GM19372 (cell line): ENCODE data around the gene IL4.

ENCODE experiments used
- ATAC-seq: cut with Tn5 transposase; IDR thresholded peaks from one replicate; pipeline ENCODE4 v1.9.1; 2021; ENCODE audit warnings: mild to moderate bottlenecking, low read depth, moderate library complexity; ENCODE audit not compliant: unreplicated experiment

The IL4 gene

GRCh38 chr5:132657676-132658380, 16.0 kb upstream of the IL4 start, which contains the start of gene IL13:
Gene IL13 (plus strand): TSS chr5:132658173. CDS start chr5:132658187, 14 bp downstream.
- no peak for ATAC-seq

GRCh38 chr5:132658381-132659302, 15.1 kb upstream of the IL4 start:
- ATAC-seq: no peak

GRCh38 chr5:132659598-132660493, 13.9 kb upstream of the IL4 start:
- no peak for ATAC-seq

- no peak for ATAC-seq
Measured at GRCh38 chr5:132661231-132662003, 12.4 kb upstream of the IL4 start.

- no peak for ATAC-seq
Measured at GRCh38 chr5:132662004-132662401, 11.8 kb upstream of the IL4 start.

- ATAC-seq: peak; percentile 65
Measured at GRCh38 chr5:132662925-132663770, 10.6 kb upstream of the IL4 start.

GRCh38 chr5:132663771-132664695, 9.8 kb upstream of the IL4 start:
- ATAC-seq: peak; percentile 49

GRCh38 chr5:132664696-132665209, 9.0 kb upstream of the IL4 start:
- no peak for ATAC-seq

- no peak for ATAC-seq
Measured at GRCh38 chr5:132665574-132666080, 8.2 kb upstream of the IL4 start.

- no peak for ATAC-seq
Measured at GRCh38 chr5:132666310-132667123, 7.3 kb upstream of the IL4 start.

GRCh38 chr5:132667309-132667708, 6.5 kb upstream of the IL4 start:
- ATAC-seq: no peak

- no peak for ATAC-seq
Measured at GRCh38 chr5:132667761-132668705, 5.8 kb upstream of the IL4 start.

- no peak for ATAC-seq
Measured at GRCh38 chr5:132668706-132669454, 4.9 kb upstream of the IL4 start.

- no peak for ATAC-seq
Measured at GRCh38 chr5:132669455-132669820, 4.4 kb upstream of the IL4 start.
